Thyroid gland (tissue), 4 donors: ENCODE data around the gene SFXN4. TPM values are rescaled to one million over a fixed set of nuclear protein-coding genes. Genes with fewer than 3 reads are reported as not detected.

ENCODE experiments used
- DNase-seq, 2 donors: peaks; one replicate each; pipeline ENCODE4 v3.0.0-alpha.2; 2019
- H3K27ac ChIP-seq, 3 donors: fragments of 200-600 bp; sonication (generic); 1 replicate in 2 of 3; 2 replicates in 1 of 3; pipeline ENCODE4 v1.5.1; 2016 to 2019; ENCODE audit warnings: mild to moderate bottlenecking in 1 of 3, moderate library complexity in 1 of 3
- H3K27me3 ChIP-seq: fragments of 200-600 bp; sonication (generic); one replicate; pipeline ENCODE4 v1.5.1; 2019
- H3K36me3 ChIP-seq, 2 donors: fragments of 200-600 bp; sonication (generic); one replicate each; pipeline ENCODE4 v1.5.1; 2016 to 2019
- H3K4me1 ChIP-seq, 2 donors: fragments of 200-600 bp; sonication (generic); one replicate each; pipeline ENCODE4 v1.5.1; 2017 to 2019
- H3K4me3 ChIP-seq, 3 donors: fragments of 200-600 bp; sonication (generic); replicated peaks in 1 of 3; 1 replicate in 2 of 3; 2 replicates in 1 of 3; pipeline ENCODE4 v1.5.1; 2016; ENCODE audit warnings: mild to moderate bottlenecking in 1 of 3
- H3K9me3 ChIP-seq: fragments of 200-600 bp; sonication (generic); one replicate; pipeline ENCODE4 v1.5.1; 2017
- CTCF ChIP-seq, 6 experiments: fragments of 200-600 bp in 3 of 6; fragments of 450-650 bp in 3 of 6; sonication (generic) in 3 of 6; IDR thresholded peaks; one replicate each; pipeline ENCODE4 v1.5.1; 2016 to 2019; ENCODE audit warnings: antibody characterized with exemption in 6 of 6, mild to moderate bottlenecking in 2 of 6, inconsistent platforms in 1 of 6, moderate library complexity in 1 of 6
- POLR2A ChIP-seq, 2 donors: fragments of 450-650 bp; IDR thresholded peaks; one replicate each; pipeline ENCODE4 v1.6.1; 2017; ENCODE audit warnings: antibody characterized with exemption in 2 of 2, mild to moderate bottlenecking in 2 of 2, moderate library complexity in 1 of 2
- WGBS, 2 donors: methylation state at CpG; one replicate each; pipeline ENCODE4 v1.1.5; 2017; 5-methylcytosine and 5-hydroxymethylcytosine counted together
- intact Hi-C: fragments of 100-400 bp; cut with DNase I; formaldehyde crosslinking; loops from one replicate; pipeline ENCODE4 v1.15.1; 2023
- total RNA-seq, 4 donors: library from RNA; depleted of rRNA; stranded (reverse); fragments of >200 nt; gene quantifications; one replicate each; pipeline ENCODE4 v1.2.3, GENCODE V29; 2016

The SFXN4 gene
- total RNA-seq, 4 donors from 2014 or later: 17.8 to 88.3 (median 36.3) TPM

GRCh38 chr10:119166564-119166963, 1.1 kb upstream of the SFXN4 start:
- Histone ChIP-seq H3K9me3 (no peaks in the 10 kb centered on the region), H3K36me3 (peaks cover 27 to 35% of the 10 kb centered on the region in 2 donors), H3K27ac (peak overlapping the region in 1 of 3 donors; percentile 73), H3K4me3 (no peak overlapping the region), H3K27me3 (no peaks in the 10 kb centered on the region), H3K4me1 (peaks cover 11 to 17% of the 10 kb centered on the region in 2 donors)
- no peak for DNase-seq
- intact Hi-C loops: no loop called here
- no peak for TF ChIP-seq CTCF (IDR thresholded peaks at IDR 0.05)
- TF ChIP-seq POLR2A (IDR thresholded peaks at IDR 0.05): no peak
- WGBS, 2 donors: 77 to 79% methylated on average over 8 of the region's 8 CpGs

GRCh38 chr10:119166118-119166500, 595 bp upstream of the SFXN4 start:
- no peak for DNase-seq
- TF ChIP-seq CTCF (IDR thresholded peaks at IDR 0.05) (no peak), POLR2A (IDR thresholded peaks at IDR 0.05) (no peak)
- peak overlapping the region in 1 of 3 donors; percentile 69 for H3K4me3 ChIP-seq
- 66 to 71% methylated on average over 7 of the region's 7 CpGs for WGBS, 2 donors
- intact Hi-C loops: no loop called here
- H3K9me3 ChIP-seq: no peaks in the 10 kb centered on the region
- no peaks in the 10 kb centered on the region for H3K27me3 ChIP-seq
- peaks cover 22 to 31% of the 10 kb centered on the region in 2 donors for H3K36me3 ChIP-seq
- peak overlapping the region; percentile 73 to 93 (median 74) for H3K27ac ChIP-seq
- peaks cover 11 to 17% of the 10 kb centered on the region in 2 donors for H3K4me1 ChIP-seq

GRCh38 chr10:119162452-119163092, 2.9 kb downstream of the SFXN4 start:
- WGBS, 2 donors: 96 to 97% methylated on average over 5 of the region's 5 CpGs
- DNase-seq: no peak

GRCh38 chr10:119161680-119162451, 3.6 kb downstream of the SFXN4 start:
- no peaks in the 10 kb centered on the region for H3K9me3 ChIP-seq
- WGBS, 2 donors: 74 to 78% methylated on average over 11 of the region's 11 CpGs
- H3K4me3 ChIP-seq: no peak overlapping the region
- peaks cover 10 to 17% of the 10 kb centered on the region in 2 donors for H3K36me3 ChIP-seq
- no peak overlapping the region for H3K27ac ChIP-seq
- H3K27me3 ChIP-seq: no peaks in the 10 kb centered on the region
- DNase-seq: peak in 1 of 2 donors; percentile 48
- H3K4me1 ChIP-seq: peaks cover 11 to 17% of the 10 kb centered on the region in 2 donors
- TF ChIP-seq CTCF (IDR thresholded peaks at IDR 0.05) (no peak), POLR2A (IDR thresholded peaks at IDR 0.05) (no peak)
- intact Hi-C loops: no loop called here

More at GRCh38 chr10:119162452-119163092, 2.9 kb downstream of the SFXN4 start:
- Histone ChIP-seq H3K27me3 (no peaks in the 10 kb centered on the region), H3K36me3 (peaks cover 10 to 17% of the 10 kb centered on the region in 2 donors), H3K27ac (no peak overlapping the region), H3K9me3 (no peaks in the 10 kb centered on the region), H3K4me3 (no peak overlapping the region), H3K4me1 (peaks cover 11 to 17% of the 10 kb centered on the region in 2 donors)
- intact Hi-C loops: no loop called here
- no peak for TF ChIP-seq POLR2A (IDR thresholded peaks at IDR 0.05)
- TF ChIP-seq CTCF (IDR thresholded peaks at IDR 0.05): no peak

DNA sequence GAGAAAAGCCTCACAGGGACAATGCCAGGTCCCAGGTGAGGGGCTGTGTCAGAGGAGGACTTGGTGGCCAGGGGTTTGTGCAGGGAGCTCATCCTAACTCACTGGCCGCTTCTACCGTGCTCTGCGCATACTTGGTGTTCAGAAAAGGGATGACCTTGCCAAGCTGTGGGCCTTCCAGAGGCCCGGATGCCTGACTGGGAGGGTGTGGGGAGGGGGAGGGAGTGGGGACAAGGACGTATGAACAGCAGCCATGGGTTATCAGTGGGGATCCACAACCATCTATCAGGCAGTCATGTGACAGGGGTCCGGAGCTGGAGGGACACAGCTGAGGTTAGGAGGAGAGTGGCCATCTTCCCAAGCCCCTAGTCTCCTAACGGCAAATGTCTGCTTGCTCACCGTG, 6.2 kb downstream of the SFXN4 start:
- TF ChIP-seq CTCF (IDR thresholded peaks at IDR 0.05) (no peak), POLR2A (IDR thresholded peaks at IDR 0.05) (no peak)
- WGBS, 2 donors: 78 to 96% methylated on average over 5 to 8 of the region's 8 CpGs
- H3K27me3 ChIP-seq: no peaks in the 10 kb centered on the region
- H3K36me3 ChIP-seq: peaks cover 27 to 39% of the 10 kb centered on the region in 2 donors
- no peaks in the 10 kb centered on the region for H3K9me3 ChIP-seq
- H3K4me1 ChIP-seq: peaks cover under 1 to 2% of the 10 kb centered on the region in 2 donors
- H3K27ac ChIP-seq: no peak overlapping the region
- H3K4me3 ChIP-seq: no peak overlapping the region
- intact Hi-C loops: no loop called here
- no peak for DNase-seq
